NCI-H1105 treated with DMSO at 0.1 percent for 48 hours (cell line): Measurements from ENCODE around the gene GSTT4.
"Not testable (repeated sequence)": the region's sequence is repeated elsewhere in the genome, so short reads cannot be mapped to it uniquely, and the experiment has no call there.

ENCODE experiments used
- DNase-seq: peaks from one replicate; lab custom pipeline; 2025; lab: John Stamatoyannopoulos, UW

Gene GSTT4

DNA sequence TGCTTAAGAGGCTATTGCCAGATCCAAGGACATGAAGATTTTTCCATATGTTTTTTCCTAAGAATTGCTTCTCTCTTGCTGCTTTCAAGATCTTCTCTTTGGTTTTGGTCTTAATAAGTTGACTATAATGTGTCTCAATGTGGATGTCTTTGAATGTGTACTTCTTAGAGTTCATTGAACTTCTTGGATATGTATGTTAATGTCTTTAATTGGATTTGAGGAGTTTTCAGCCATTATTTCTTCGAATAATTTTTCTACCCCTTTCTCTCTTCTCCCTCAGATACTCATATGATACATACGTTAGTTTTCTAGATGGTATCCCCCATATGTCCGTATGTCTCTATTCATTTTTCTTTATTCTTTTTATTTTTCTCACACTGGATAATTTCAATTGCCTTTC is 19.1 kb upstream of the GSTT4 start:
- no peak for DNase-seq

DNA sequence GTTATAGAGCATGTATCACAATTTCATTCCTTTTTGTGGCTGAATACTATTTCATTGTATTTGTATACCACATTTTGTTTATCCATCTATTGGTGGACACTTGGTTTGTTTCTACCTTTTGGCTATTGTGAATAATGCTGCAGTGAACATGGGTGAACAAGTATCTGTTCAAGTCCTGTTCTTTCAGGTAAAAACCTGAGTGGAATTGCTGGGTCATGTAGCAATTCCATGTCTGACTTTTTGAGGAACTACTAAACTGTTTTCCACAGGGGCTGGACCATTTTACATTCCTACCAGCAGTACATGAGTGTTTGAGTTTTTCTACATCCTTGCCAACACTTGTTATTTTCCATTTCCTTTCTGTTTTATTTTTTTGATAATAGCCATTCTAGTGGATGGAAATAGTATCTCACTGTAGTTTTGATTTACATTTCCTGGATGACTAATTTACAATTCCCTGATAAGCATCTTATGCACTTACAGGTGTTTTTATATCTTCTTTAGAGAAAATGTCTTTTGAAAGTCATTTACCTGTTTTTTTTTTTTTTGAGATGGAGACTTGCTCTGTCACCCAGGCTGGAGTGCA is 18.0 kb upstream of the GSTT4 start:
- DNase-seq, result no peak

DNA sequence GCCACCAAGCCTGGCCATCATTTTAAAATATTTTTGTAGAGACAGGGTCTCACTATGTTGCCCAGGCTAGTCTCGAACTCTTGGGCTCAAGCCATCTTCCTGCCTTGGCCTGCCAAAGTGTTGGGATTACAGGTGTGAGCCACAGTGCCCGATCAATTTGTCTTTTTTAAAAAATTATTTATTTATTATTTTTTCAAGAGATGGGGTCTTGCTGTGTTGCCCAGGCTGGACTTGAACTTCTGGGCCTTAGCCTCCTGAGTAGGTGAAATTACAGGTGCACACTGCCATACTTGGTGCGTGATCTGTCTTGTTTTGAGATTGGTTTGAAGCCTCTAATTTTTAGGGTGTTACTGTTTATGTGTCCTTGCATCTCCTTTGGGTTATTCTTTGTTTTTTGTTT is 16.1 kb upstream of the GSTT4 start:
- DNase-seq, result no peak

DNA sequence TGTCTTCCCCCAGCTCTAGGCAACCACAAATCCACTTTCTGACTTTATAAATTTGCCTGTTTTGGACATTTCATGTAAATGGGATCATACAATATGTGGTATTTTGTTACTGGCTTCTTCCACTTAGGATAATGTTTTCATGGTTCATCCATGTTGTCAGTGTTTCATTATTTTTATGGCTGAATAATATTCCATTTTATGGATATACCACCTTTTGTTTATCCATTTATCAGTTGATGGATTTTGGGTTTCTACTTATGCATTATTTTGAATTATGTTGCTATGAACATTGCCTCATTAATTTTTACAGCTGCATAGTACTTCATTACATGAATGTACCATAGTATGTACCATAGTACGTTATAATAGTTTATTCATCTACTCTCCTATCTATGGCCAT is 10.9 kb upstream of the GSTT4 start:
- no peak for DNase-seq

- DNase-seq, result peak; percentile 45
These were observed 6.4 kb upstream of the GSTT4 start for GRCh38 chr22:24011735-24012068.

DNA sequence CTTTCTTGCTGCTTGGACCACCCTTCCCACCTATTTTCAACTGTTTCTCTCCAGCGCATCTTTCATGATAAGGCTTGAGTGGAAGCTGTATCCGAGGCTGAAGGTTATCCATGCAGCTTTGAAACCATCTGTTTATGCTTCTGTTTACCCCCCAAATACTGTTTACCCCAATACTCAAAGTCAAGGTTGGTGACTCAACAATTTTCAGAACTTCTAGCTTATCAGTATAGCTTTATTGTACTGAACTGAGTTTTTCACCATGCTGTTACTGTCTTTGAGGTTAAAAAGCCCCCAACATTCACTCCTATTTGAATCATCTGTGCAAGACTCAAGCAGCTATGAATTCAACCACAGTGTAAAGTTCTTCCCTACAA is 4.8 kb upstream of the GSTT4 start:
- DNase-seq, result no peak

GRCh38 chr22:24009227-24010017 is 4.2 kb upstream of the GSTT4 start:
- no peak for DNase-seq

- no peak for DNase-seq
These were observed 3.4 kb upstream of the GSTT4 start for GRCh38 chr22:24008381-24009226.

DNA sequence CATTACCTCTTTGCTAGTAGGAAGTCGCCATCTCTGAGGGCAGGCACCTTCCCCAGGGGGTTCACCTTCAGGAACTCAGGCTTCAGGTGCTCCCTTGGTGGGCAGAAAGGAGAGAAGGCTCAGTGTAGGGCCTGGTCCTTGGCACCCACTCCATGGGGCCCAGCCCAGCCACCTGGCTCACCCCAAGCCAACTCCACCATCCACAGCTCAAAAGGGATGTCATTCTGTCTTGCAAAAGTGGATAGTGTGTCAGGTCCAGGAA is 2.7 kb upstream of the GSTT4 start:
- no peak for DNase-seq

GRCh38 chr22:24007253-24008021 is 2.2 kb upstream of the GSTT4 start:
- DNase-seq, result no peak

- no peak for DNase-seq
These were observed 1.6 kb upstream of the GSTT4 start for GRCh38 chr22:24006914-24007214.

- no peak for DNase-seq
These were observed 1.1 kb upstream of the GSTT4 start for GRCh38 chr22:24006207-24006913.

DNA sequence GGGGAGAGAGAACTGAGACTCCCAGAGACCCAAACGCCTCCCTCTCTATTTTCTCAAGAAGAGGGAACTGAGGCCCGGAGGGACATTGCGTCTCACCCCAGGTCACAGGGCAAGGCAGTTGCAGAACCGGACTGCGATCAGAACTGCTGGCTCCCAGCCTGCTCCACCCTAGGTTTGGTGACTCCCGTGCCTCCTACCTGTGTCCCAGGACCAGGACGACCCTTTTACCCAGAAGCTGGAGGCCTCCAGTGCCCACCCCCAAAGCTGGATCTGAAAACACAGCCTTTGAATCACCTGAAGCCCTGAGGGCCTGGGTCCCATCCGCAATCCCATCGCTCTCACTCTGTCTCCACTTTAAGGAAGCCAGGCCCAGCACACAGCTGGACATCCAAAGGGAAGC is 1.4 kb downstream of the GSTT4 start:
- DNase-seq, result no peak

DNA sequence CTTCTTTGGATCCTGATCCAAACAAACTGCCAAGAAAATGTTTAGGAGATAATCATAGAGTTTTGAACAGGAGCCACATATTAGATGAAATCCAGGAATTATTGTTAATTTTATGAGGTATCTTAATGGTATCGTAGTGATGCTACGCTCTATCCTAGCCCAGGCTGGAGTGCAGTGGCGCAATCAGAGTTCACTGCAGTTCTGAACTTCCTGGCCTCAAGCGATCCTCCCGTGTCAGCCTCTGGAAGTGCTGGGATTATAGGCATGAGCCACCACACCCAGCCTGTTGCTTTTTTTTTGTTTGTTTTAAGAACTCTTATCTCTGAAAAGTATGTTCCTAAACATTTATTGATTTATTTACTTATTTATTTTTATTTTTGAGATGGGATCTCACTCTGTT is 2.4 kb downstream of the GSTT4 start:
- DNase-seq, result no peak

DNA sequence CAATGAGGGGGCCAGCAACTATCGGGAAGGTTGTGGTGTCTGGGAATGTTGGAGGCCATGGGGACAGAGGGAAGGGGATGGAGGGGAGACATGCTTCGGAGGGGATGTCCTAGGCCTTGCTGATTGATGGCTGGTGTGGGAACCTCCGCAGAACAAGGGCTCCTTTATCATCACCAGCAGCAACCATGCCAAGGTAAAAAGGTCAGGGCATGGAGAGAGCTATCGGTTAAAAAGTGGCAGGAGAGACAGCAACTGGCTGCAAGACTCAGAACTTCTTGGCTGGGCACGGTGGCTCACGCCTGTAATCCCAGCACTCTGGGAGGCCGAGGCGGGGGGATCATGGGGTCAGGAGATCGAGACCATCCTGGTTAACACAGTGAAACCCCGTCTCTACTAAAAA is 3.0 kb downstream of the GSTT4 start:
- DNase-seq, result no peak

DNA sequence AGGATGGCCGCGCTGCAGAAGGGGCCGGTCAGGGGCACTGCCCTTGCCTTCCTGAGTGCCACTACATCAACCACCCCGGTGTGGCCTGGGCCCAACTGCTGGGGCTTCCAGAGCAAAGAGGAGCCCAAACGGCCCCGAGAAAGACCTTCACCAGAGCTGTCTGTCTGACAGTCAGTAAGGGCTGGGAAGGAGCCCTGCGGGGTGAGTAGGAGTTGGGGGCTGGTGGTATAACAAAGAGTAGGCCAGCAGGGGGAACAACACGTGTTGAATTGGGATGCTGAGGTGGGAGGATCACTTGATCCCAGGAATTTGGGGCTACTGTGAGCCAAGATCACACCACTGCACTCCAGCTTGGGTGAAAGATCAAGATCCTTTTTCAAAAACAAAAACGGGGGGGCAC is 3.9 kb downstream of the GSTT4 start:
- DNase-seq, result no peak

DNA sequence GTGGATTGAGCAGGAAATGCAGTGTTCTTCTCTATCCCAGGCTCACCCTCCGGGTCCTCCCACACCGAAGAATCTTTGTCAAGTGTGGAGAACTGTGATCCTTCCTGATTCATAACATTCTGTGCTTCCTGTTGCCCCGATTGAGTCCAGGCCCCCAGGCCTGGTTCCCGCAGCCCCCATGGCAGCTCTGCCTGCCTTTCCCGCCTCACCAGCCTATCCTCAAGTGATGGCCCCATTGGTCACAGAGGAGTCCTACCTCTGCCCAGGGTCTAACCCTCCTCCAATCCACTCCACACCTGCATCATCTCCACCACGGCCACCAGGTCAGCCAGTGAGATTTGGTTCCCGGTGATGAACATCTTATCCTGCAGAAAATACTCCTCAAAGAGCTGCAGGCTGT is 5.5 kb downstream of the GSTT4 start:
- DNase-seq, result not testable (repeated sequence)

DNA sequence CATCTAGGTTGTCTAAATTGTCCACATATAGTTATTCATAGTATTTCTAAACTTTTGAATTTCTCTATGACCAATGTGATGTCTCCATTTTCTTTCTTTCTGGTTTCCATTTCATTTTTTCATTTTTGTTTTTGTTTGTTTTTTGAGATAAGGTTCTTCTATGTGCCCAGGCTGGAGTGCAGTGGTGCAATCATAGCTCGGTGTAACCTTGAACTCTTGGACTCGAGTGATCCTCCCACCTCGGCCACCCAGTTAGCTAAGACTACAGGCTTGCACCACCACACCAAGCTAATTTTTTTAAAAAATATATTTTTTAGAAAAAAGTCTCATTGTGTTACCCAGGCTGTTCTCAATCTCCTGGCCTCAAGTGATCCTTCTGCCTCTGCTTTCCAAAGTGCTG is 8.2 kb downstream of the GSTT4 start:
- DNase-seq, result no peak

- not testable (repeated sequence) for DNase-seq
These were observed 11.6 kb downstream of the GSTT4 start for GRCh38 chr22:23993581-23994177.

DNA sequence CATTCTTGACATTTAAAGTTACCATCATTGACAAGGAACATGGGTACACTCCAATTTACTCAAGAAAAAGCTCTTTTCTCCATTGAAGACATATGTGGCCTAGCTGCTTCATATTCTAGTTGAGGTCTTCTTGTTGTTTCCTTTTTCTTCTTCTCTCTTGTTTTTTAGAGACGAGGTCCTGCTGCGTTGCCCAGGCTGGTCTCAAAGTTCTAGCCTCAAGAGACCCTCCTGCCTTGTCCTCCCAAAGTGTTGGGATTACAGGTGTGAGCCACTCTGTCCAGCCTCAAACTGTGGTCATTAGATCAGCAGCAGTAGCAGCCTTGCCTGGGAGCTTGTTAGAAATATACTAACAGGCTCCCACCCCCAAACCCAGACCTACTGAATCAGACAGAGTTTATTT is 12.2 kb downstream of the GSTT4 start:
- DNase-seq, result not testable (repeated sequence)

- DNase-seq, result not testable (repeated sequence)
These were observed 15.5 kb downstream of the GSTT4 start for GRCh38 chr22:23989583-23990244.
